K562 (cell line): Measurements from ENCODE around the gene TESK2. TPM values are rescaled to one million over a fixed set of nuclear protein-coding genes. Genes with fewer than 3 reads are reported as not detected.

Experiments used
- ATAC-seq: fragments of 200-7000 bp; cut with Tn5 transposase; 3 replicates; pipeline ENCODE4 v1.9.1; 2020; ENCODE audit warnings: moderate library complexity
- BruUV-seq: library from RNA; stranded (reverse); fragments of 400-500 nt; replicated peaks from 2 replicates; lab custom pipeline; 2021; lab: Mats Ljungman, UMichigan
- CTCF ChIA-PET: fragments of 300-600 bp; formaldehyde crosslinking; extraction: SDS; loops from one replicate; lab custom pipeline; 2021; ENCODE audit warnings: low intra/inter-chr PET ratio; lab: Yijun Ruan, JAX
- POLR2A ChIA-PET: fragments of 300-600, 350-650 bp; sonication (Branson Sonifier 250); formaldehyde crosslinking; extraction: SDS; loops from one replicate; lab custom pipeline; 2021; ENCODE audit warnings: antibody characterized with exemption, inconsistent platforms; lab: Yijun Ruan, JAX
- DNase-seq, 4 experiments: peaks; one replicate each; pipeline versions ENCODE4 v3.0.0 to v3.0.0-alpha.2; 2011 to 2018; ENCODE audit warnings: low spot score in 3 of 4, mixed read lengths in 3 of 4; ENCODE audit errors: extremely low read depth in 1 of 4
- FAIRE-seq: peaks from 2 replicates; lab custom pipeline; 2011; peaks lifted over from hg19 to GRCh38; lab: Jason Lieb, UNC
- H2AFZ ChIP-seq: 2 replicates; pipeline ENCODE4 v1.6.0; 2011; ENCODE audit warnings: low read depth, low read length, control low read depth, inconsistent platforms
- H3K27ac ChIP-seq: fragments of 200-600 bp; 3 replicates; pipeline ENCODE4 v1.8.0; 2011; ENCODE audit warnings: low read depth, mild to moderate bottlenecking, control low read depth, inconsistent platforms, low read length, moderate library complexity, mixed read lengths; ENCODE audit errors: extremely low read depth
- H3K27me3 ChIP-seq, 2 experiments: fragments of 300-600 bp in 1 of 2; 2 replicates in 1 of 2; 3 replicates in 1 of 2; pipeline versions ENCODE4 v1.6.0 to v1.8.0; 2011; ENCODE audit warnings: inconsistent platforms in 2 of 2, low read length in 2 of 2, mild to moderate bottlenecking in 1 of 2, mixed read lengths in 1 of 2, moderate library complexity in 1 of 2; ENCODE audit not compliant: control insufficient read depth in 2 of 2, insufficient read depth in 2 of 2
- H3K36me3 ChIP-seq: fragments of 300-600 bp; 3 replicates; pipeline ENCODE4 v1.8.0; 2011; ENCODE audit warnings: mild to moderate bottlenecking, low read length, inconsistent platforms; ENCODE audit not compliant: control insufficient read depth, insufficient read depth
- H3K4me1 ChIP-seq, 2 experiments: fragments of 200-600 bp in 1 of 2; replicated peaks in 1 of 2; 2 replicates in 1 of 2; 3 replicates in 1 of 2; pipeline versions ENCODE4 v1.5.1 to v1.8.0; 2011; ENCODE audit warnings: inconsistent platforms in 2 of 2, low read length in 2 of 2, mild to moderate bottlenecking in 1 of 2, mixed read lengths in 1 of 2, moderate library complexity in 1 of 2; ENCODE audit not compliant: control insufficient read depth in 2 of 2, insufficient read depth in 2 of 2
- H3K4me2 ChIP-seq: 2 replicates; pipeline ENCODE4 v1.6.1; 2011; ENCODE audit warnings: low read length, control low read depth, inconsistent platforms, mixed read lengths; ENCODE audit not compliant: insufficient read depth
- H3K4me3 ChIP-seq: fragments of 200-600 bp; sonication (generic), shearing (Covaris generic); 2 replicates; pipeline ENCODE4 v1.5.1; 2016; ENCODE audit warnings: control low read depth, inconsistent platforms
- H3K79me2 ChIP-seq: fragments of 200-600 bp; 3 replicates; pipeline ENCODE4 v1.8.0; 2011; ENCODE audit warnings: low read length, inconsistent platforms; ENCODE audit not compliant: control insufficient read depth, insufficient read depth
- H3K9ac ChIP-seq, 2 experiments: 2 replicates each; pipeline versions ENCODE4 v1.6.0 to v1.6.1; 2011; ENCODE audit warnings: low read depth in 2 of 2, low read length in 2 of 2, control low read depth in 1 of 2, inconsistent platforms in 1 of 2, mild to moderate bottlenecking in 1 of 2, mixed read lengths in 1 of 2; ENCODE audit not compliant: insufficient read depth in 1 of 2
- H3K9me1 ChIP-seq: one replicate; pipeline ENCODE4 v1.6.0; 2011; ENCODE audit warnings: inconsistent platforms, mild to moderate bottlenecking, low read length, moderate library complexity; ENCODE audit not compliant: control insufficient read depth, insufficient read depth
- H3K9me3 ChIP-seq: replicated peaks from 2 replicates; pipeline ENCODE4 v1.5.1; 2011; ENCODE audit warnings: low read depth, low read length, inconsistent platforms; ENCODE audit not compliant: control insufficient read depth, insufficient read depth
- H4K20me1 ChIP-seq: replicated peaks from 2 replicates; pipeline ENCODE4 v1.6.1; 2011; ENCODE audit warnings: low read length, inconsistent platforms, mixed read lengths; ENCODE audit not compliant: control insufficient read depth, insufficient read depth
- CTCF ChIP-seq, 3 experiments: IDR thresholded peaks in 2 of 3; conservative IDR thresholded peaks in 1 of 3; 2 replicates each; pipeline ENCODE4 v1.5.1; 2011 to 2012; ENCODE audit warnings: low read length in 3 of 3, mild to moderate bottlenecking in 3 of 3, control low read depth in 2 of 3, improper control_type of control experiment in 1 of 3, inconsistent platforms in 1 of 3, low read depth in 1 of 3, mixed read lengths in 1 of 3, moderate library complexity in 1 of 3; ENCODE audit not compliant: insufficient read depth in 2 of 3
- HDAC1 ChIP-seq, 2 experiments: fragments of 450-650 bp; IDR thresholded peaks; 2 replicates each; pipeline ENCODE4 v1.6.1; 2016 to 2017; ENCODE audit warnings: inconsistent platforms in 1 of 2, mild to moderate bottlenecking in 1 of 2, moderate library complexity in 1 of 2
- NRF1 ChIP-seq, 2 experiments: fragments of 450-650 bp; IDR thresholded peaks in 1 of 2; conservative IDR thresholded peaks in 1 of 2; 2 replicates each; pipeline ENCODE4 v1.6.1; 2014; ENCODE audit warnings: mild to moderate bottlenecking in 2 of 2
- PCBP1 ChIP-seq: fragments of 200-400 bp; formaldehyde crosslinking; IDR thresholded peaks from 2 replicates; pipeline ENCODE4 v1.6.1; 2018; ENCODE audit warnings: mild to moderate bottlenecking, low read depth, low read length; ENCODE audit not compliant: poor library complexity, severe bottlenecking
- ZNF12 ChIP-seq: sonication (generic); formaldehyde crosslinking; IDR thresholded peaks from 2 replicates; pipeline ENCODE4 v1.4.0; 2020; ENCODE audit warnings: mild to moderate bottlenecking, missing genetic modification reagents
- WGBS: fragments of 100-300 bp; shearing (Covaris generic); methylation state at CpG from one replicate; pipeline ENCODE4 v1.1.6; 2016; ENCODE audit warnings: low coverage, mixed read lengths; ENCODE audit not compliant: insufficient coverage; ENCODE audit errors: missing lambda C conversion rate; 5-methylcytosine and 5-hydroxymethylcytosine counted together
- in situ Hi-C: fragments of 300-500 bp; cut with MboI; formaldehyde crosslinking; loops from 4 replicates; pipeline ENCODE4 v1.15.0; 2018; ENCODE audit warnings: inconsistent platforms, mixed read lengths
- intact Hi-C: fragments of 100-400 bp; cut with micrococcal nuclease; formaldehyde crosslinking; loops from 2 replicates; pipeline ENCODE4 v1.14.2; 2022
- polyA plus RNA-seq, 8 experiments: library from polyadenylated mRNA; depleted of rRNA in 4 of 8; stranded (reverse) in 5 of 8; unstranded in 3 of 8; fragments of >200 nt; fragmentation: Nextera tagmentation in 2 of 8; fragmentation: Illumina TruSeq in 1 of 8; extraction: Ambion mirVana in 2 of 8; extraction: Trizol in 1 of 8; gene quantifications; 2 replicates each; pipeline versions ENCODE4 v1.2.1 to v1.2.3, GENCODE V29; 2011 to 2014; ENCODE audit warnings: inconsistent platforms in 1 of 8, missing spikeins in 1 of 8
- total RNA-seq, 7 experiments: library from RNA; depleted of rRNA in 6 of 7; stranded (reverse); fragments of >200 nt in 6 of 7; fragmentation: Illumina TruSeq in 2 of 7; extraction: Trizol in 2 of 7; gene quantifications; 2 replicates each; pipeline versions ENCODE4 v1.2.1 to v1.2.3, GENCODE V29; 2011 to 2021; ENCODE audit warnings: low replicate concordance in 1 of 7
- TF ChIP-seq, protein P1 (sequence below): fragments of 150-350 bp; conservative IDR thresholded peaks from 2 replicates; pipeline ENCODE4 v1.6.1; 2014; ENCODE audit warnings: low read length
- TF ChIP-seq, protein P2 (sequence below): fragments of 250-450 bp; sonication (Bioruptor Pico); IDR thresholded peaks from 2 replicates; pipeline ENCODE4 v1.8.0; 2021; ENCODE audit warnings: borderline replicate concordance, mild to moderate bottlenecking, moderate library complexity; ENCODE audit not compliant: poor library complexity, severe bottlenecking
- TF ChIP-seq, protein P3 (sequence below): fragments of 250-450 bp; sonication (Bioruptor Pico); IDR thresholded peaks from 2 replicates; pipeline ENCODE4 v1.5.1; 2021; ENCODE audit warnings: mild to moderate bottlenecking

TESK2 gene
- total and polyA plus RNA-seq, 9 of the 15 experiments (the other 6 are each of a cell fraction or from before 2014, with no cell fraction given), result 1.6 to 5.3 (median 3.7) TPM

DNA sequence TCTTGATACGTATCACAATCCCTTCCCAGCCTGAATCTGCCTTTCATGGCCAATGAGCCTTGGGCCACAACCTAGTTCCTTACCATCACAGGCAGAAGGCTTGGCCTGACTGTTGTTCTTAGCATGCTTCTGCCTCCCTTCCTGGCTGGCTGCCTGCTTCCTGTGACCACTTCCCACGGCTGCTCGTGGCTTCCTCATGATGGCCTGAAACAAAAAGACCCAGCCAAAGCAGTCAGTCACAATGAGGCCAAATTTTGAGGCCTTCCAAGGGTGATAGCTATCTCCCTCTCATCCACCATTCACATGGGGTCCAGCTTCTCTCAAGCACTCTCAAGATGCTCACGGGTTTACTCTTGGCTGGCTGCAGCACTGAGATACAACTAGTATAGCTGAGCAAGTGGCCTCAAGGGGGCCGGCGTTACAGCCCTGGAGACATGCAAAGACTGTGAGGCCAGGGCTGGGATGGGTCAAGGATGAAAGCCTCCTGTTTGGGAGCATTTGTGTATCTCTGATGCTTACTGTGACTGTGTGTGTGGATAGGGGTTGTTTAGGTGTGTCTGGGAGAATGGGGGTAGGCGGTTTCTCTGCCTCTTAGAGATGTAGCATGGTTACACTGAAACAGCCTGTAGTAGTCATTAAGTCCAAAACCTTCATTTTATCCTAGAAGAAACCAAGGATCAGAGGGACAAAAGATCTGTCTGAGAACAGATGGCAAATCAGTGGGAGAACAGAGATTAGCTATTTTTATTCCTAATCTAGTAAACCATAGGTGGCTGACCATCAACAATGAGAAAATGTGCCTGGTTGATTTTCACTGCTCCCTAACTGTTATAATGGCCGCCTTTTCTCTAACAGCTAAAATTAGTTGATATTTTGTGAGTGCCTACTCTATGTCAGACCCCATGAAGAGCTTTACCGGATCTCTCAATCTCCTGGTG is 156.4 kb downstream of the TESK2 start:
- 62% methylated on average over 9 of the region's 9 CpGs for WGBS
- in situ Hi-C loops, result no loop called here
- Histone ChIP-seq H4K20me1 (no peaks in the 10 kb centered on the region), H3K9ac (peak overlapping the region in 1 of 2 experiments; percentile 31; a peak in 2 of 4 replicates), H3K79me2 (peaks cover 16% of the 10 kb centered on the region; the same call in 2 of the 3 replicates), H3K4me3 (no peak overlapping the region), H3K9me1 (peaks cover 2% of the 10 kb centered on the region), H2AFZ (no peak overlapping the region), H3K4me2 (no peak overlapping the region), H3K4me1 (peaks cover 8 to 15% of the 10 kb centered on the region in 2 experiments; a peak in 3 of 5 replicates), H3K27ac (no peak overlapping the region), H3K9me3 (peaks cover 9% of the 10 kb centered on the region), H3K27me3 (no peaks in the 10 kb centered on the region), H3K36me3 (peaks cover 39% of the 10 kb centered on the region)
- FAIRE-seq, result no peak
- DNase-seq, result no peak
- TF ChIP-seq ZNF12 (CRISPR knock-in tag) (no peak), PCBP1 (no peak), CTCF (IDR thresholded peaks at IDR 0.05 in 2 of 3, conservative IDR thresholded peaks at IDR 0.05 in 1 of 3; ENCODE audit: insufficient read depth in 2 of 3, low read depth in 1 of 3, low read length in 3 of 3) (peak in 2 of 3 experiments; percentile 2 to 19; a peak in 1 of 6 replicates), HDAC1 (IDR thresholded peaks at IDR 0.05) (no peak), NRF1 (conservative IDR thresholded peaks at IDR 0.05 in 1 of 2, IDR thresholded peaks at IDR 0.05 in 1 of 2) (no peak)
- TF ChIP-seq, protein P1, sequence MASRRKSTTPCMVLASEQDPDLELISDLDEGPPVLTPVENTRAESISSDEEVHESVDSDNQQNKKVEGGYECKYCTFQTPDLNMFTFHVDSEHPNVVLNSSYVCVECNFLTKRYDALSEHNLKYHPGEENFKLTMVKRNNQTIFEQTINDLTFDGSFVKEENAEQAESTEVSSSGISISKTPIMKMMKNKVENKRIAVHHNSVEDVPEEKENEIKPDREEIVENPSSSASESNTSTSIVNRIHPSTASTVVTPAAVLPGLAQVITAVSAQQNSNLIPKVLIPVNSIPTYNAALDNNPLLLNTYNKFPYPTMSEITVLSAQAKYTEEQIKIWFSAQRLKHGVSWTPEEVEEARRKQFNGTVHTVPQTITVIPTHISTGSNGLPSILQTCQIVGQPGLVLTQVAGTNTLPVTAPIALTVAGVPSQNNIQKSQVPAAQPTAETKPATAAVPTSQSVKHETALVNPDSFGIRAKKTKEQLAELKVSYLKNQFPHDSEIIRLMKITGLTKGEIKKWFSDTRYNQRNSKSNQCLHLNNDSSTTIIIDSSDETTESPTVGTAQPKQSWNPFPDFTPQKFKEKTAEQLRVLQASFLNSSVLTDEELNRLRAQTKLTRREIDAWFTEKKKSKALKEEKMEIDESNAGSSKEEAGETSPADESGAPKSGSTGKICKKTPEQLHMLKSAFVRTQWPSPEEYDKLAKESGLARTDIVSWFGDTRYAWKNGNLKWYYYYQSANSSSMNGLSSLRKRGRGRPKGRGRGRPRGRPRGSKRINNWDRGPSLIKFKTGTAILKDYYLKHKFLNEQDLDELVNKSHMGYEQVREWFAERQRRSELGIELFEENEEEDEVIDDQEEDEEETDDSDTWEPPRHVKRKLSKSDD, result no peak
- TF ChIP-seq, protein P2, sequence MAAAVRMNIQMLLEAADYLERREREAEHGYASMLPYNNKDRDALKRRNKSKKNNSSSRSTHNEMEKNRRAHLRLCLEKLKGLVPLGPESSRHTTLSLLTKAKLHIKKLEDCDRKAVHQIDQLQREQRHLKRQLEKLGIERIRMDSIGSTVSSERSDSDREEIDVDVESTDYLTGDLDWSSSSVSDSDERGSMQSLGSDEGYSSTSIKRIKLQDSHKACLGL, result no peak
- TF ChIP-seq, protein P3, sequence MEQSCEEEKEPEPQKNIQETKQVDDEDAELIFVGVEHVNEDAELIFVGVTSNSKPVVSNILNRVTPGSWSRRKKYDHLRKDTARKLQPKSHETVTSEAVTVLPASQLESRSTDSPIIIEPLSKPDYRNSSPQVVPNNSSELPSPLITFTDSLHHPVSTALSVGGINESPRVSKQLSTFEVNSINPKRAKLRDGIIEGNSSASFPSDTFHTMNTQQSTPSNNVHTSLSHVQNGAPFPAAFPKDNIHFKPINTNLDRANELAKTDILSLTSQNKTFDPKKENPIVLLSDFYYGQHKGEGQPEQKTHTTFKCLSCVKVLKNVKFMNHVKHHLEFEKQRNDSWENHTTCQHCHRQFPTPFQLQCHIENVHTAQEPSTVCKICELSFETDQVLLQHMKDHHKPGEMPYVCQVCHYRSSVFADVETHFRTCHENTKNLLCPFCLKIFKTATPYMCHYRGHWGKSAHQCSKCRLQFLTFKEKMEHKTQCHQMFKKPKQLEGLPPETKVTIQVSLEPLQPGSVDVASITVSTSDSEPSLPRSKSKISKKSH (CRISPR knock-in tag), result no peak
- POLR2A ChIA-PET, result interaction anchor here (0.8 to 1.5 kb wide), 4 partner anchors 10 to 515 kb away, joined by 3 to 8 read pairs (median 4); no protein-coding TSS in a partner anchor
- BruUV-seq, result no TSS peak
- peak; percentile 66 for ATAC-seq
- intact Hi-C loops, result no loop called here
- CTCF ChIA-PET, result interaction anchor here (0.6 kb wide), 1 partner anchor 603 kb away, joined by 3 read pairs; the partner anchor contains the start of gene RNU5D-1
